Neural progenitor cell (in vitro differentiated cells): Measurements from ENCODE around the gene IGFL3. TPM values are rescaled to one million over a fixed set of nuclear protein-coding genes. Genes with fewer than 3 reads are reported as not detected.

Experiments
- DNase-seq: peaks from one replicate; pipeline ENCODE4 v3.0.0-alpha.2; 2016; ENCODE audit warnings: low spot score
- H2AFZ ChIP-seq: fragments of 200-600 bp; sonication (generic); replicated peaks from 2 replicates; pipeline ENCODE4 v1.6.1; 2016; ENCODE audit warnings: antibody characterized with exemption
- H3F3A ChIP-seq: fragments of 200-600 bp; sonication (generic); 2 replicates; pipeline ENCODE4 v1.6.1; 2016; ENCODE audit warnings: antibody characterized with exemption, low read depth
- H3K27ac ChIP-seq: fragments of 200-600 bp; sonication (generic); 2 replicates; pipeline ENCODE4 v1.5.1; 2016; ENCODE audit warnings: mild to moderate bottlenecking
- H3K27me3 ChIP-seq: fragments of 200-600 bp; sonication (generic); 2 replicates; pipeline ENCODE4 v1.6.1; 2016; ENCODE audit warnings: mild to moderate bottlenecking, moderate library complexity
- H3K36me3 ChIP-seq: fragments of 200-600 bp; sonication (generic); 2 replicates; pipeline ENCODE4 v1.5.1; 2016
- H3K4me1 ChIP-seq: fragments of 200-600 bp; sonication (generic); 2 replicates; pipeline ENCODE4 v1.6.1; 2016; ENCODE audit warnings: mixed run types
- H3K4me2 ChIP-seq: fragments of 200-600 bp; sonication (generic); 2 replicates; pipeline ENCODE4 v1.6.1; 2016
- H3K4me3 ChIP-seq: fragments of 200-600 bp; sonication (generic); 2 replicates; pipeline ENCODE4 v1.5.1; 2016
- H3K79me2 ChIP-seq: fragments of 200-600 bp; sonication (generic); 2 replicates; pipeline ENCODE4 v1.6.1; 2016; ENCODE audit warnings: low read depth
- H3K9ac ChIP-seq: fragments of 200-600 bp; sonication (generic); 2 replicates; pipeline ENCODE4 v1.6.1; 2016
- H3K9me3 ChIP-seq: fragments of 200-600 bp; sonication (generic); 2 replicates; pipeline ENCODE4 v1.5.1; 2016; ENCODE audit warnings: low read depth
- H4K20me1 ChIP-seq: fragments of 200-600 bp; sonication (generic); 2 replicates; pipeline ENCODE4 v1.6.1; 2016; ENCODE audit warnings: low read depth
- H3K27ac Mint-ChIP-seq: 3 replicates; pipeline ENCODE4 v1.8.0; 2021; ENCODE audit warnings: mixed read lengths
- H3K27me3 Mint-ChIP-seq: 2 replicates; pipeline ENCODE4 v1.8.0; 2022; ENCODE audit warnings: low read depth, mild to moderate bottlenecking, inconsistent platforms, moderate library complexity, mixed read lengths; ENCODE audit not compliant: insufficient read depth
- H3K36me3 Mint-ChIP-seq: 3 replicates; pipeline ENCODE4 v1.8.0; 2021; ENCODE audit warnings: mixed read lengths
- H3K4me1 Mint-ChIP-seq: 3 replicates; pipeline ENCODE4 v1.8.0; 2021; ENCODE audit warnings: mixed read lengths
- H3K4me3 Mint-ChIP-seq: 3 replicates; pipeline ENCODE4 v1.8.0; 2021; ENCODE audit warnings: mild to moderate bottlenecking, moderate library complexity, mixed read lengths
- H3K9me3 Mint-ChIP-seq: 3 replicates; pipeline ENCODE4 v1.8.0; 2020; ENCODE audit warnings: mixed read lengths
- CTCF ChIP-seq: fragments of 200-600 bp; sonication (generic); IDR thresholded peaks from 2 replicates; pipeline ENCODE4 v1.5.1; 2017; ENCODE audit warnings: antibody characterized with exemption, mild to moderate bottlenecking
- EZH2 ChIP-seq: fragments of 200-600 bp; sonication (generic); IDR thresholded peaks from 2 replicates; pipeline ENCODE4 v1.6.1; 2017; ENCODE audit warnings: antibody characterized with exemption, mild to moderate bottlenecking, moderate library complexity
- EZH2phosphoT487 ChIP-seq: fragments of 200-600 bp; sonication (generic); IDR thresholded peaks from 2 replicates; pipeline ENCODE4 v1.6.1; 2017; ENCODE audit warnings: antibody characterized with exemption
- total RNA-seq: library from RNA; depleted of rRNA; stranded (reverse); fragments of >200 nt; gene quantifications from 2 replicates; pipeline ENCODE4 v1.2.3, GENCODE V29; 2015; ENCODE audit warnings: low replicate concordance

IGFL3 gene
- total RNA-seq, 1 donor from 2014 or later: not detected

GRCh38 chr19:46160233-46160775 lies 35.8 kb upstream of the IGFL3 start:
- H3K9me3 Mint-ChIP-seq: peaks cover 14% of the 10 kb centered on the region
- H3K4me3 ChIP-seq: no peak overlapping the region
- H3K4me1 Mint-ChIP-seq: no peaks in the 10 kb centered on the region
- H3K9me3 ChIP-seq: no peaks in the 10 kb centered on the region
- no peak overlapping the region for H3K27ac ChIP-seq
- no peaks in the 10 kb centered on the region for H3K27me3 ChIP-seq
- no peak overlapping the region for H3K4me3 Mint-ChIP-seq
- H3F3A ChIP-seq: no peaks in the 10 kb centered on the region
- H3K4me2 ChIP-seq: no peak overlapping the region
- no peaks in the 10 kb centered on the region for H3K79me2 ChIP-seq
- no peaks in the 10 kb centered on the region for H3K36me3 ChIP-seq
- no peak for DNase-seq
- H4K20me1 ChIP-seq: no peaks in the 10 kb centered on the region
- H3K4me1 ChIP-seq: no peaks in the 10 kb centered on the region
- no peaks in the 10 kb centered on the region for H3K27me3 Mint-ChIP-seq
- no peak overlapping the region for H3K9ac ChIP-seq
- no peaks in the 10 kb centered on the region for H3K36me3 Mint-ChIP-seq
- H3K27ac Mint-ChIP-seq: no peak overlapping the region
- H2AFZ ChIP-seq: no peak overlapping the region
- TF ChIP-seq EZH2 (no peak), EZH2phosphoT487 (no peak)

- Mint-ChIP-seq H3K4me1 (no peaks in the 10 kb centered on the region), H3K4me3 (no peak overlapping the region), H3K27me3 (no peaks in the 10 kb centered on the region), H3K27ac (no peak overlapping the region), H3K36me3 (no peaks in the 10 kb centered on the region), H3K9me3 (peaks cover 14% of the 10 kb centered on the region)
- no peaks in the 10 kb centered on the region for H3F3A ChIP-seq
- no peak overlapping the region for H2AFZ ChIP-seq
- no peaks in the 10 kb centered on the region for H3K4me1 ChIP-seq
- H3K27ac ChIP-seq: no peak overlapping the region
- H4K20me1 ChIP-seq: no peaks in the 10 kb centered on the region
- H3K9ac ChIP-seq: no peak overlapping the region
- no peaks in the 10 kb centered on the region for H3K9me3 ChIP-seq
- H3K36me3 ChIP-seq: no peaks in the 10 kb centered on the region
- no peak overlapping the region for H3K4me2 ChIP-seq
- TF ChIP-seq EZH2 (no peak), EZH2phosphoT487 (no peak), CTCF (no peak)
- no peak for DNase-seq
- no peaks in the 10 kb centered on the region for H3K79me2 ChIP-seq
- H3K4me3 ChIP-seq: no peak overlapping the region
- no peaks in the 10 kb centered on the region for H3K27me3 ChIP-seq
These were observed 35.1 kb upstream of the IGFL3 start for GRCh38 chr19:46159418-46160232.

- H3K9ac ChIP-seq: no peak overlapping the region
- H3K4me2 ChIP-seq: no peak overlapping the region
- no peaks in the 10 kb centered on the region for H3K79me2 ChIP-seq
- Mint-ChIP-seq H3K4me3 (no peak overlapping the region), H3K36me3 (no peaks in the 10 kb centered on the region), H3K27ac (no peak overlapping the region), H3K4me1 (no peaks in the 10 kb centered on the region), H3K9me3 (no peaks in the 10 kb centered on the region), H3K27me3 (no peaks in the 10 kb centered on the region)
- H3K27me3 ChIP-seq: no peaks in the 10 kb centered on the region
- H3K4me3 ChIP-seq: no peak overlapping the region
- H3K9me3 ChIP-seq: no peaks in the 10 kb centered on the region
- H3F3A ChIP-seq: no peaks in the 10 kb centered on the region
- DNase-seq: no peak
- peak overlapping the region; percentile 32 for H2AFZ ChIP-seq
- H3K4me1 ChIP-seq: no peaks in the 10 kb centered on the region
- no peaks in the 10 kb centered on the region for H4K20me1 ChIP-seq
- no peak overlapping the region for H3K27ac ChIP-seq
- TF ChIP-seq CTCF (no peak), EZH2phosphoT487 (no peak), EZH2 (no peak)
- H3K36me3 ChIP-seq: no peaks in the 10 kb centered on the region
These were observed 30.7 kb upstream of the IGFL3 start for GRCh38 chr19:46155237-46155636.

- Mint-ChIP-seq H3K27ac (no peak overlapping the region), H3K36me3 (no peaks in the 10 kb centered on the region), H3K4me3 (no peak overlapping the region), H3K9me3 (no peaks in the 10 kb centered on the region), H3K27me3 (no peaks in the 10 kb centered on the region), H3K4me1 (no peaks in the 10 kb centered on the region)
- Histone ChIP-seq H3K4me1 (no peaks in the 10 kb centered on the region), H4K20me1 (no peaks in the 10 kb centered on the region), H3K9ac (no peak overlapping the region), H3K27me3 (no peaks in the 10 kb centered on the region), H3K4me3 (no peak overlapping the region), H3F3A (no peaks in the 10 kb centered on the region), H3K4me2 (no peak overlapping the region), H3K9me3 (no peaks in the 10 kb centered on the region), H3K79me2 (no peaks in the 10 kb centered on the region), H3K27ac (no peak overlapping the region), H2AFZ (no peak overlapping the region), H3K36me3 (no peaks in the 10 kb centered on the region)
- TF ChIP-seq EZH2phosphoT487: no peak
- TF ChIP-seq CTCF: no peak
- TF ChIP-seq EZH2: no peak
- DNase-seq: no peak
These were observed 26.1 kb upstream of the IGFL3 start for GRCh38 chr19:46150606-46151005.
